ENCODE measurements around the gene FGD1. TPM values are rescaled to one million over a fixed set of nuclear protein-coding genes. Genes with fewer than 3 reads are reported as not detected.

FGD1 gene
- total RNA-seq, 1 donor from 2014 or later = 38.4 TPM

GRCh38 chrX:54419559-54420302 lies 76.3 kb downstream of the FGD1 start:
- Mint-ChIP-seq H3K27me3 (ENCODE audit: low read depth) (no peaks in the 10 kb centered on the region), H3K4me1 (no peaks in the 10 kb centered on the region), H3K9me3 (peaks cover 23% of the 10 kb centered on the region), H3K36me3 (no peaks in the 10 kb centered on the region), H3K4me3 (no peak overlapping the region), H3K27ac (no peak overlapping the region)
- TF ChIP-seq CTCF (IDR thresholded peaks at IDR 0.05; ENCODE audit: unreplicated experiment) = no peak
- DNase-seq (ENCODE audit: low spot score in 2 of 2, unreplicated experiment in 2 of 2) = no peak

GRCh38 chrX:54416965-54417364 lies 79.1 kb downstream of the FGD1 start:
- peaks cover 25% of the 10 kb centered on the region for H3K9me3 Mint-ChIP-seq
- no peak overlapping the region for H3K27ac Mint-ChIP-seq
- H3K4me1 Mint-ChIP-seq = no peaks in the 10 kb centered on the region
- H3K27me3 Mint-ChIP-seq (ENCODE audit: low read depth) = no peaks in the 10 kb centered on the region
- TF ChIP-seq CTCF (IDR thresholded peaks at IDR 0.05; ENCODE audit: unreplicated experiment) = no peak
- DNase-seq (ENCODE audit: low spot score in 2 of 2, unreplicated experiment in 2 of 2) = no peak
- no peak overlapping the region for H3K4me3 Mint-ChIP-seq
- H3K36me3 Mint-ChIP-seq = no peaks in the 10 kb centered on the region

- TF ChIP-seq CTCF (IDR thresholded peaks at IDR 0.05; ENCODE audit: unreplicated experiment) = no peak
- H3K9me3 Mint-ChIP-seq = peaks cover 25% of the 10 kb centered on the region
- H3K4me1 Mint-ChIP-seq = no peaks in the 10 kb centered on the region
- H3K4me3 Mint-ChIP-seq = peak overlapping the region; percentile 41
- no peaks in the 10 kb centered on the region for H3K36me3 Mint-ChIP-seq
- H3K27ac Mint-ChIP-seq = peak overlapping the region; percentile 45
- no peaks in the 10 kb centered on the region for H3K27me3 Mint-ChIP-seq (ENCODE audit: low read depth)
- DNase-seq (ENCODE audit: low spot score in 2 of 2, unreplicated experiment in 2 of 2) = no peak
Observed at GRCh38 chrX:54415534-54416350, 80.3 kb downstream of the FGD1 start.

- Mint-ChIP-seq H3K36me3 (no peaks in the 10 kb centered on the region), H3K4me1 (no peaks in the 10 kb centered on the region), H3K27me3 (ENCODE audit: low read depth) (no peaks in the 10 kb centered on the region), H3K4me3 (no peak overlapping the region), H3K27ac (no peak overlapping the region), H3K9me3 (peaks cover 18% of the 10 kb centered on the region)
- no peak for DNase-seq (ENCODE audit: low spot score in 2 of 2, unreplicated experiment in 2 of 2)
- TF ChIP-seq CTCF (IDR thresholded peaks at IDR 0.05; ENCODE audit: unreplicated experiment) = no peak
Observed at GRCh38 chrX:54413753-54414152, 82.3 kb downstream of the FGD1 start.

- DNase-seq (ENCODE audit: low spot score in 2 of 2, unreplicated experiment in 2 of 2) = no peak
- H3K27me3 Mint-ChIP-seq (ENCODE audit: low read depth) = no peaks in the 10 kb centered on the region
- peaks cover 25% of the 10 kb centered on the region for H3K9me3 Mint-ChIP-seq
- TF ChIP-seq CTCF (IDR thresholded peaks at IDR 0.05; ENCODE audit: unreplicated experiment) = no peak
- no peak overlapping the region for H3K27ac Mint-ChIP-seq
- H3K4me1 Mint-ChIP-seq = no peaks in the 10 kb centered on the region
- no peak overlapping the region for H3K4me3 Mint-ChIP-seq
- H3K36me3 Mint-ChIP-seq = no peaks in the 10 kb centered on the region
Observed at GRCh38 chrX:54411732-54412131, 84.3 kb downstream of the FGD1 start.

Data from mesothelial cell of epicardium (in vitro differentiated cells).